Caco-2 (cell line): ENCODE measurements around the gene SLC6A6. TPM values are rescaled to one million over a fixed set of nuclear protein-coding genes. Genes with fewer than 3 reads are reported as not detected.

Experiments
- BruUV-seq: library from RNA; stranded (reverse); fragments of 400-500 nt; replicated peaks from 2 replicates; lab custom pipeline; 2021; lab: Mats Ljungman, UMichigan
- CTCF ChIA-PET: fragments of 300-600 bp; sonication (Branson Sonifier 250); formaldehyde crosslinking; loops from one replicate; lab custom pipeline; 2022; ENCODE audit warnings: antibody characterized with exemption; lab: Charles Lee
- POLR2A ChIA-PET: fragments of 300-600 bp; sonication (Branson Sonifier 250); formaldehyde crosslinking; loops from one replicate; lab custom pipeline; 2022; ENCODE audit warnings: antibody characterized with exemption; lab: Charles Lee
- DNase-seq, 2 experiments: peaks; one replicate each; pipeline versions ENCODE4 v3.0.0 to v3.0.0-alpha.2; 2020 to 2022
- H3K27me3 ChIP-seq: replicated peaks from 2 replicates; pipeline ENCODE4 v1.6.0; 2011; ENCODE audit warnings: low read length; ENCODE audit not compliant: control insufficient read depth, insufficient read depth
- H3K36me3 ChIP-seq: 2 replicates; pipeline ENCODE4 v1.5.1; 2011; ENCODE audit warnings: low read length; ENCODE audit not compliant: control insufficient read depth, insufficient read depth
- H3K4me1 ChIP-seq: fragments of 250-450 bp; sonication (Bioruptor Pico); 2 replicates; pipeline ENCODE4 v1.5.1; 2020; ENCODE audit warnings: mild to moderate bottlenecking
- H3K4me3 ChIP-seq: 2 replicates; pipeline ENCODE4 v1.5.1; 2011; ENCODE audit warnings: low read depth, mild to moderate bottlenecking, control low read depth, low read length
- H3K9me3 ChIP-seq: fragments of 250-450 bp; sonication (Bioruptor Pico); 2 replicates; pipeline ENCODE4 v1.5.1; 2020; ENCODE audit warnings: mild to moderate bottlenecking, moderate library complexity
- H3K27ac Mint-ChIP-seq: one replicate; pipeline ENCODE4 v1.8.0; 2022; ENCODE audit warnings: mixed read lengths; ENCODE audit not compliant: unreplicated experiment
- H3K27me3 Mint-ChIP-seq: one replicate; pipeline ENCODE4 v1.8.0; 2022; ENCODE audit warnings: mixed read lengths; ENCODE audit not compliant: insufficient read depth, unreplicated experiment
- H3K36me3 Mint-ChIP-seq: one replicate; pipeline ENCODE4 v1.8.0; 2022; ENCODE audit warnings: mild to moderate bottlenecking, mixed read lengths; ENCODE audit not compliant: insufficient read depth, unreplicated experiment
- H3K4me1 Mint-ChIP-seq: one replicate; pipeline ENCODE4 v1.8.0; 2022; ENCODE audit warnings: low read depth, mixed read lengths; ENCODE audit not compliant: unreplicated experiment
- H3K4me3 Mint-ChIP-seq: one replicate; pipeline ENCODE4 v1.8.0; 2022; ENCODE audit warnings: mild to moderate bottlenecking, moderate library complexity, mixed read lengths; ENCODE audit not compliant: unreplicated experiment
- H3K9me3 Mint-ChIP-seq: one replicate; pipeline ENCODE4 v1.8.0; 2022; ENCODE audit warnings: mixed read lengths; ENCODE audit not compliant: unreplicated experiment
- CTCF ChIP-seq, 2 experiments: fragments of 200-600 bp in 1 of 2; IDR thresholded peaks; 1 replicate in 1 of 2; 2 replicates in 1 of 2; pipeline versions ENCODE4 v1.5.1 to v1.8.0; 2011 to 2022; ENCODE audit warnings: antibody characterized with exemption in 1 of 2, control low read depth in 1 of 2, inconsistent platforms in 1 of 2, low read depth in 1 of 2, low read length in 1 of 2, mild to moderate bottlenecking in 1 of 2, moderate library complexity in 1 of 2; ENCODE audit not compliant: insufficient read depth in 1 of 2, severe bottlenecking in 1 of 2, unreplicated experiment in 1 of 2
- intact Hi-C: fragments of 100-400 bp; cut with micrococcal nuclease; formaldehyde crosslinking; loops from one replicate; pipeline ENCODE4 v1.10.0; 2022; ENCODE audit not compliant: unreplicated experiment
- total RNA-seq: library from RNA; stranded (reverse); gene quantifications from 2 replicates; pipeline ENCODE4 v1.2.3, GENCODE V29; 2022

SLC6A6 gene
- total RNA-seq, 1 experiment from 2014 or later: 49.6 TPM

- Histone ChIP-seq H3K9me3 (no peaks in the 10 kb centered on the region), H3K36me3 (no peaks in the 10 kb centered on the region), H3K27me3 (no peaks in the 10 kb centered on the region), H3K4me1 (peaks cover 45% of the 10 kb centered on the region), H3K4me3 (no peak overlapping the region)
- peak; percentile 48 to 64 for DNase-seq
- H3K27me3 Mint-ChIP-seq: no peaks in the 10 kb centered on the region
- intact Hi-C loops: no loop called here
- H3K4me3 Mint-ChIP-seq: peak overlapping the region; percentile 6
- TF ChIP-seq CTCF (IDR thresholded peaks at IDR 0.05; ENCODE audit: insufficient read depth in 1 of 2, low read depth in 1 of 2, low read length in 1 of 2, severe bottlenecking in 1 of 2, unreplicated experiment in 1 of 2): no peak
- H3K4me1 Mint-ChIP-seq: peaks cover 33% of the 10 kb centered on the region
- BruUV-seq: no TSS peak
- H3K9me3 Mint-ChIP-seq: no peaks in the 10 kb centered on the region
- ChIA-PET CTCF (no interaction called here), POLR2A (no interaction called here)
- H3K36me3 Mint-ChIP-seq: no peaks in the 10 kb centered on the region
- peak overlapping the region; percentile 56 for H3K27ac Mint-ChIP-seq
Measured at GRCh38 chr3:14371573-14372474, 30.6 kb upstream of the SLC6A6 start.

GRCh38 chr3:14372587-14372986, 29.8 kb upstream of the SLC6A6 start:
- no peaks in the 10 kb centered on the region for H3K27me3 ChIP-seq
- Mint-ChIP-seq H3K27ac (peak overlapping the region; percentile 15), H3K27me3 (no peaks in the 10 kb centered on the region), H3K9me3 (no peaks in the 10 kb centered on the region), H3K4me3 (no peak overlapping the region), H3K36me3 (no peaks in the 10 kb centered on the region), H3K4me1 (peaks cover 25% of the 10 kb centered on the region)
- H3K4me3 ChIP-seq: no peak overlapping the region
- BruUV-seq: no TSS peak
- CTCF ChIA-PET: no interaction called here
- no peak for TF ChIP-seq CTCF (IDR thresholded peaks at IDR 0.05; ENCODE audit: insufficient read depth in 1 of 2, low read depth in 1 of 2, low read length in 1 of 2, severe bottlenecking in 1 of 2, unreplicated experiment in 1 of 2)
- peaks cover 45% of the 10 kb centered on the region for H3K4me1 ChIP-seq
- no peaks in the 10 kb centered on the region for H3K9me3 ChIP-seq
- no peak for DNase-seq
- H3K36me3 ChIP-seq: no peaks in the 10 kb centered on the region
- intact Hi-C loops: no loop called here
- POLR2A ChIA-PET: no interaction called here

GRCh38 chr3:14373753-14374376, 28.5 kb upstream of the SLC6A6 start:
- intact Hi-C loops: no loop called here
- BruUV-seq: no TSS peak
- H3K4me3 ChIP-seq: no peak overlapping the region
- no peaks in the 10 kb centered on the region for H3K9me3 Mint-ChIP-seq
- no peaks in the 10 kb centered on the region for H3K9me3 ChIP-seq
- H3K27ac Mint-ChIP-seq: peak overlapping the region; percentile 20
- no peak overlapping the region for H3K4me3 Mint-ChIP-seq
- CTCF ChIA-PET: interaction anchor here (1.0 to 1.1 kb wide), 2 partner anchors 29 to 170 kb away, joined by 3 read pairs; partner anchors contain the start of gene SLC6A6
- no peak for DNase-seq
- no peaks in the 10 kb centered on the region for H3K36me3 ChIP-seq
- H3K36me3 Mint-ChIP-seq: no peaks in the 10 kb centered on the region
- no peak for TF ChIP-seq CTCF (IDR thresholded peaks at IDR 0.05; ENCODE audit: insufficient read depth in 1 of 2, low read depth in 1 of 2, low read length in 1 of 2, severe bottlenecking in 1 of 2, unreplicated experiment in 1 of 2)
- no peaks in the 10 kb centered on the region for H3K27me3 ChIP-seq
- no peaks in the 10 kb centered on the region for H3K27me3 Mint-ChIP-seq
- peaks cover 24% of the 10 kb centered on the region for H3K4me1 Mint-ChIP-seq
- H3K4me1 ChIP-seq: peaks cover 45% of the 10 kb centered on the region
- POLR2A ChIA-PET: no interaction called here
